Activated CD4-positive, CD25-positive, alpha-beta regulatory T cell treated with anti-CD3 and anti-CD28 coated beads, Interleukin-2, amount 50 U/mL, for 72 hours (primary cell): Measurements from ENCODE around the gene UQCRC2.
A peak's percentile ranks its signal among the peaks of the same experiment; 100 is the strongest.
"Not testable (repeated sequence)": the region's sequence is repeated elsewhere in the genome, so short reads cannot be mapped to it uniquely, and the experiment has no call there.

Experiments
- DNase-seq: peaks from one replicate; pipeline ENCODE4 v3.0.0; 2021

Gene UQCRC2

DNA sequence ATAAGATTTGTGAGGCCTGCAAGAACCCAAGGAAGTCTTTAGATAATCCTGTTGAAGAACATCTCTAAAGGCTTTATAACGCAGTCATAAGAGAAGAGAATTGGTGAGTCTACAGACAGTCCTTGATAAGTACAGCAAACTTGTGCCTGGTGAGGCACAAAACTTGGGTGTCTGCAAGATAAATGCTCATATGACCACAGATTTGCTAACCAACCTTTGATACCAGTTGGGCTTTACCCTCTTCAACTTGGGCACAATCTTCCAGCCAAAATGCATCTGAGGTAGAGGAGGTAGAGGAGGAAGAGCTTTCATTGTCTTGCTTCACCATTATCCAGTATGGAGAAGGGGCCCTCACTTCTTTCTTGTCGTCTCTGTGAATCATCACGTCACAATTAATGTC, 30.9 kb downstream of the UQCRC2 start:
- DNase-seq = no peak

DNA sequence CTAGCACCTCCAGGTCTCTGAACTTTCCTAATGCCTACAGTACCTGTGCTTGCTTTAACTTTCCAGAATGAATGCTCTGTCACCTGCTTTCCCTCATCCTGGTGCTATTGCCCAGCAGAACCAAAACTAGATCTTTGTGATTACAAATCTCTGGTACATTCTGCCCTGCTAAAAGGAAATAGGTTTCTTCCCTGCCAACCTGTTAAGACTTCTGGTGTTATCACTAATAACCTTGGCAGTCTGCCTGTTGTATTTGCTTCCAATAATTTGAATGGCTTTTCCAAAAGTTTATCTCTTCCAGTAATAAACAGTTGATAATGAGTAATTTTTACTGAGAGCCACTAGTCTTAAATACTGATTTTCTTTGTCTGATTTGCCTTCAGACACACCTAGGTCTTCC, 32.4 kb downstream of the UQCRC2 start:
- DNase-seq = no peak

- no peak for DNase-seq
Measured at GRCh38 chr16:21986692-21987246, 33.6 kb downstream of the UQCRC2 start.

- DNase-seq = no peak
Measured at GRCh38 chr16:21987498-21987897, 34.3 kb downstream of the UQCRC2 start.

DNA sequence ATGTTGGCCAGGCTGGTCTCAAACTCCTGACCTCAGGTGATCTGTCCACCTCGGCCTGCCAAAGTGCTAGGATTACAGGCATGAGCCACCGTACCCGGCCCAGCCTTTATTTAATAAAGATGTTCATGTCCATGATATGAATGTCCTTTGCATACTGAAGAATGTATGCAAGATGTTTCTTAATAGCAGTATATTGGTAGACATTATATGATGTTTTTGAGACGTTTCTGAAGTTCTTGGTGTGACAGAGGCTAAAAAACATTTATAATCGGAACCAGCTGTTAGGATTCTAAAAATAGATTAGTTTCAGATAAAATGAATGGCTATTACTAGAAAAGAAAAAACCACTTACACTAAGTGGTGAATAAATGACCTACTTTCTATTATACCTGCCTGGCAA, 36.0 kb downstream of the UQCRC2 start:
- no peak for DNase-seq

DNA sequence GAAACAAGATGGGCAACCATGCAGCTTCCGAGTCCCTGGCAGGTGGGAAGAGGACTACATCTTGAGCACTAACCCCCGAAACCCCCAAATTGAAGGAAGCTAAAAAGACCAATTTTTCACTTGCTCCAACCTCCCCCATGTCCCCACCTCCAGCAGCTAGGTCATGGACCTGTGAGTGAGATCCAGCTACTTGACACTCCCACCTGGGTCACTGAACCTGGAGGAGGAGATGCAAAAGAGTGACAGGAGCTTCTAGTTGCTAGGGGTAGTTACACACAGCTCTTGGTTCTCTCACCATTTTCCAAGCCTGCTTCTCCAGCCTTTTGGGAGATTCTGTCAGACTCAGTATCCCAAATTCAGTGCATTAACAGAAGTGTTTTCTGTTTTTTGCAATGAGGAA, 36.6 kb downstream of the UQCRC2 start:
- DNase-seq = no peak

DNA sequence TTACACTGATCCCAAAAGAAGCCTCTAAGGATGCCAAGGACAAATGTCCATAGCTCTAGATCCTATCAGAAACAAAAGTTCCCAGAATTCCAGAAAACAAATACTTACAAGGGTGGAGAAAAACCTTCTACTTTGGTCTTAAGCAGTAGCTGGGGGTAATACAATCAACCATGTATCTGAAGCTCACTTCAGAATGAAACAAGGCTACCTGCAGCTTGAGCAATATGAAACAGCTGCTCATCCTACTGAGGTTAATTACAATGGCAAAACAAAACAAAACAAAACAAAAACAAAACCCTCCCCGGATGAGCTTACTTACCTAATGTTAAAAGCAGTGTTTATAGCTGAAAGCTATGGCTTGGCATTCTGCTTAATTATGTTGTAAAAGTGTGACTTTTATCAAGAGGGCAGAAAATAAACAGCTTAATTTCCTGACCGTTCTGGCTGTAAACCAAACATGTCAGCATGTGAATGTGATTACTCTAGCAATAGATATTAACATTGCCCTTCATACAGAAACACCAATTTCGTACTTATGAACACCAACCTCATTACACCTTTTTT, 37.3 kb downstream of the UQCRC2 start:
- DNase-seq = no peak

GRCh38 chr16:21991621-21992020, 38.5 kb downstream of the UQCRC2 start:
- no peak for DNase-seq

GRCh38 chr16:21994856-21995465, 41.8 kb downstream of the UQCRC2 start:
- DNase-seq = no peak

GRCh38 chr16:21996923-21997696, 43.9 kb downstream of the UQCRC2 start:
- no peak for DNase-seq

- no peak for DNase-seq
Measured at GRCh38 chr16:21997697-21998480, 44.7 kb downstream of the UQCRC2 start.

DNA sequence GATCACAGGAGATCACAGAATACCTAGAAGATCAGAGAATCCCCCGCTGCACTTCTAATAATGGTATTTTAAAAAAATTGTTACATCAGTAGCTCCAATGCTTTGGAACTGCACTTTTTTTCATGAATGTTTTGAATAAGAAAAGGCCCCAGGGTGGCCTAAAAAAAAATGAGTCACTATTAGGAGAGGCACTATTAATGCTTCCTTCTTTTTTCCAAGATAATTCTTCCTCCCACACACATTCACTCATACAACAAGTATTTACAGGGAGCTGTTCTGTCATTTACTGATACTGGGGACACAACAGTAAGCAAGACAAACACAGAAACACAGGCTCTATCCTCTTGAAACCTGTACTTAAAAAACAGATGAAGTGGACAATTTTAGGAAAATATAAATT, 48.4 kb downstream of the UQCRC2 start:
- no peak for DNase-seq

GRCh38 chr16:22002047-22002446, 48.9 kb downstream of the UQCRC2 start:
- not testable (repeated sequence) for DNase-seq

- DNase-seq = no peak
Measured at GRCh38 chr16:22003195-22003594, 50.0 kb downstream of the UQCRC2 start.

DNA sequence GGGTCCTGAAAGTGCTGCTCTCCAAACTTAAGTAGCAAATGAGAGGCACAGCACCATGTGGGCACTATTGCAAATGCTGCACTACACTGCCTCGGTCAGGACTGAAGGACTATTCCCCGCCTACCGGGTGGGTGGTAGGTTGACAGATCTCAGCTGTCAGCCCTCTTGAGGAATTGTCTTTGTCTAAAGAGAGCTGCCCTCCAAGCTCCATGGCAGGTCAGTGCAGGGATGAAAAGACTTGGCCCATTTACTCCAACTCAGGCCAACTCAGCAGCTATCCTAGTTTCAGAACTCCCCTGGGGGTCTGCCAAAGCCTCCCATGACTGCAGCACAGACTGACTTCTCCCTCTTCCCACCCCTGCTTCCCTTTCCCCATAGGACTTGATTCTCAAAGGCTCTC, 51.2 kb downstream of the UQCRC2 start:
- DNase-seq = no peak

- DNase-seq = no peak
Measured at GRCh38 chr16:22005746-22006145, 52.6 kb downstream of the UQCRC2 start.

DNA sequence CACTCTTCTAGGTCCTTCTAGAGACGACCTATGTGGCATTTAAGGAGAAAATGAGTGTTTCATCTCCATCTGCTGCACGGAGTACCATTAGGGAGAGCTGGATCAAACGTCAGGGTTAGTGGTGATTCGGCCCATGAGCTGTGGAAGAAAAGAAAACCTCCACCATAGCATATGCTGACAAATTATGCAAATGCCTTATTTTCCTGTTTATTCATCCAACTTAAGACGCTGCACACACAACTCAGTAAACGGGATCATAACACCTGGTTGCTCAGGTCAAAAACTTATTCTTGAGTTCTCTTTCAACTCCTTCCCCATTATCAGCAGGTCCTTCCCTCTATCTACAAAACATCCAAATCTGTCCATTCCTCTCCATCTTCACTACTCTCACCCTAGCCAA, 53.5 kb downstream of the UQCRC2 start:
- DNase-seq = no peak

GRCh38 chr16:22007159-22007508, 54.0 kb downstream of the UQCRC2 start:
- DNase-seq = no peak

DNA sequence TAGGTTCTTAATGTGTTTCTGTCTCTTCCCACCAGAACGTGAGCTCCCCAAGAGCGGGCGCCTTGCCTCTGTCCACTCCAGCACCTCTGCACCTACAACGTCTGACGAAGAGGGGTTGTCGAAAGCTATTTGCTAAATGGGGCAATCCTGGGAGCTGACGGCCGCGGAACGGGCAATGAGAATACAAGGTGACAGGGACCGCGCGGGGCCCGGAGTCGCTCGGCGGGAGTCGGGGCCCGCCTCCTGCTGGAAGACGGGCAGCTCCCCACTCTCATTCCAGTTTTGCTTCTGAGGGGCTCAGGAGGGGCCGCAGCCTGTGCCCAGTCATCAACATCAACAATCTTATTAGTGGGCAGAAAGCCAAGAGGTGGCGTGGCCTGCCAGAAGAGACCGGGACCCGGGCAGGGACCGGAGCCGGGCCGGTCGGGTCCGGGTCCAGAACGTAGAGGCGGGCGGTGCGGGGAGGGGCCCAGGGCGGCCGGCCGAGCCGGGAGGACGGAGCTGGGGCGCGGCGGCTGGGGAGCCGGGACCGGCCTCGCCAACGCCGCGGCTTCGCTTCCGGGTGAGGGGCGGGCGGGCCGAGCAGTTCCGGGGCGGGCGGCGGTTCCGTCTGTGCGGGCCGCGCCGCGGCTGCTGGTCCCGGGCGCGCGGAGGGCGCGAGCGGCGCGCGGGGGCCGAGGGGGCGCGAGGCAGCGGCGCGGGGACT, 54.5 kb downstream of the UQCRC2 start, which contains the start of gene MOSMO:
TSS of gene MOSMO (plus strand) at position 603 of the 706 bp plus-strand sequence. CDS start 191 bp downstream, outside the sequence.
- peak; percentile 76 for DNase-seq

- DNase-seq = peak; percentile 51
Measured at GRCh38 chr16:22008215-22009059, 55.3 kb downstream of the UQCRC2 start.

DNA sequence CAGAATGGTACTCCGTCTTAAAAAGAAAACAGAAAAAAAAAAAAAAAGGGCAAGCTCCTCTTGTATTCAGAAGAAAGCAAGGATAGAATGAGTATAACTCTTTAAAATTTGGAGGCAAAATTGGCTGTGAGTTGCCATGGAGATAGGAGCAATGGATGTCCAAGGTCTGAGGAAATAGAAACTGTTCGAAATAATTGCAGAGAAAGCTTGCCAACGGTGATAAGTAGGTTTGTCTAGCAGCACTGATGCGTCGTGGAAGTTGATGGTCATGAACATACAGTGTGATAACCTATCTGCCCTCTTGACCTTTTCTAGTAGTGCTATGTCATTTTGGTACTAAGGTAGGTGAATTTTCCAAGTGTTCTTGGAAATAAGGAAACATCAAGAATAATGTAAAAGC, 57.7 kb downstream of the UQCRC2 start:
- DNase-seq = no peak

GRCh38 chr16:22012241-22012640, 59.1 kb downstream of the UQCRC2 start:
- DNase-seq = no peak
